IPS DF 6.9 (cell line): ENCODE results near the gene SFT2D3.

ENCODE experiments used
- DNase-seq: peaks from one replicate; pipeline ENCODE4 v3.0.0-alpha.2; 2013; ENCODE audit warnings: low read depth, low spot score
- H3K27ac ChIP-seq: one replicate; pipeline ENCODE4 v1.5.1; 2013; ENCODE audit warnings: low read length, control low read depth
- H3K27me3 ChIP-seq: 2 replicates; pipeline ENCODE4 v1.6.1; 2013; ENCODE audit warnings: mild to moderate bottlenecking, low read length; ENCODE audit not compliant: control insufficient read depth, insufficient read depth
- H3K36me3 ChIP-seq: 2 replicates; pipeline ENCODE4 v1.6.1; 2013; ENCODE audit warnings: low read length; ENCODE audit not compliant: control insufficient read depth, insufficient read depth
- H3K4me1 ChIP-seq: 2 replicates; pipeline ENCODE4 v1.6.1; 2013; ENCODE audit warnings: low read length; ENCODE audit not compliant: control insufficient read depth, insufficient read depth
- H3K4me3 ChIP-seq: 2 replicates; pipeline ENCODE4 v1.5.1; 2013; ENCODE audit warnings: mild to moderate bottlenecking, low read length
- H3K9me3 ChIP-seq: 2 replicates; pipeline ENCODE4 v1.6.1; 2013; ENCODE audit warnings: low read length, inconsistent platforms; ENCODE audit not compliant: control insufficient read depth, insufficient read depth
- WGBS: extraction: QIAGEN DNeasy Blood & Tissue Kit; methylation state at CpG from one replicate; pipeline ENCODE4 v1.1.7; 2013; ENCODE audit warnings: mixed read lengths, missing lambda C conversion rate; ENCODE audit not compliant: insufficient read length, insufficient coverage; 5-methylcytosine and 5-hydroxymethylcytosine counted together

SFT2D3 gene

DNA sequence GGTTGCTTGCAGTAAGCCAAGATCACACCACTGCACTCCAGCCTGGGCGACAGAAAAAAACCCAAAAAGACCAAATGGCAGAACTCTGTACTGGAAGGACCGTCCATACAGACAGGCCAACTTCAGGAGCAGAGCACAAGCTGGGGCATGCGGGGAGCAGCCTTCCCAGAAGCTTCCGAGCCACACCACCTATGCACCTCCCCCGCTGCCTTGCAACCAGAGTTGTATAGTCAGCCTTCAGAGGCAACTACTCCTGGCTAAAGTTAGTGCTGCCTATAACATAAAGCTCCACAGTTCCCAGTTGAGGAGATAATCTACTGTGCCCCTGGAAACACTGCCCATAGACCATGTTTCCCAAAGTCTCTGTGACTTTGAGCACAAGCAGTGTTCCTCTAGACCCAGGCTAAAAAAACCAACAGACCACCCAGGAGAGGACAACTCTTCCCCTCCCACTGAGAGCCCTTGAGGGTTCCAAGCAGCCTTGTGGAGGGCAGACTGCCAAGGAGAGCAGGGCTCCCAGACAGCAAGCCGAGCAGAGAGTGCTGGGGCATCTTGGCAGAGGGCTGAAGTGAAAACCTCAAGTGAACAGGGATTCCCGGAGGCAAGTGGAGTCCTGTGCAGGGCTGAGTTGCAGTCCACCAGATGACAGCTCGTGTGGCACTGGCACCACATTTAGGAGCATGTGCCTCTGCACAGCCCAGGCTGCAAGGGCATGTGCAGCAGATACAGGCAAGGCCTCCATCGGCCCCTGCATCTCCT lies 6.8 kb downstream of the SFT2D3 start:
- no peaks in the 10 kb centered on the region for H3K9me3 ChIP-seq
- no CpG with 5 or more reads among the region's 9 CpGs for WGBS
- no peak overlapping the region for H3K4me3 ChIP-seq
- H3K27ac ChIP-seq = no peak overlapping the region
- H3K27me3 ChIP-seq = no peaks in the 10 kb centered on the region
- H3K4me1 ChIP-seq = no peaks in the 10 kb centered on the region
- peaks cover 27% of the 10 kb centered on the region for H3K36me3 ChIP-seq
- DNase-seq = no peak

DNA sequence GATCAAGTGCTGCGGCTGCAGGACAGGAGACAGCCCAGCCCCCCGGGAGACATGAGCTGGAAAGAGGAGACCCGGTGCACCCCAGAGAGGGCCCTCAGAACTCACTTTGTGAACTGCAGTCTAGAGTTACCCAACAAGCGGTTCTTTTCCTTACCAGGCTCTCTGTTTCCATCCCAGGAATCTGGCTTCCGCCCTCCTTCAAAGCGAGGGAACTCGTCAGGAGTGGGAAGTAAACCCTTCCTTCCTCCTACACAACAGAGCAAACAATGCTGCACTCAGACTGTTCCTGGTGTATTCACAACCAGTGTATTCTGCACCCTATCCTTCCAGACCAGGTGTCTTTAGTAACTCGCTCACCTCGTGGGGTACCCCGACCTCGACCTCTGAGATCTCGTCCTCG lies 8.0 kb downstream of the SFT2D3 start:
- Histone ChIP-seq H3K4me3 (no peak overlapping the region), H3K4me1 (no peaks in the 10 kb centered on the region), H3K27ac (no peak overlapping the region), H3K36me3 (peaks cover 32% of the 10 kb centered on the region), H3K9me3 (no peaks in the 10 kb centered on the region), H3K27me3 (no peaks in the 10 kb centered on the region)
- no peak for DNase-seq
- no CpG with 5 or more reads among the region's 13 CpGs for WGBS

DNA sequence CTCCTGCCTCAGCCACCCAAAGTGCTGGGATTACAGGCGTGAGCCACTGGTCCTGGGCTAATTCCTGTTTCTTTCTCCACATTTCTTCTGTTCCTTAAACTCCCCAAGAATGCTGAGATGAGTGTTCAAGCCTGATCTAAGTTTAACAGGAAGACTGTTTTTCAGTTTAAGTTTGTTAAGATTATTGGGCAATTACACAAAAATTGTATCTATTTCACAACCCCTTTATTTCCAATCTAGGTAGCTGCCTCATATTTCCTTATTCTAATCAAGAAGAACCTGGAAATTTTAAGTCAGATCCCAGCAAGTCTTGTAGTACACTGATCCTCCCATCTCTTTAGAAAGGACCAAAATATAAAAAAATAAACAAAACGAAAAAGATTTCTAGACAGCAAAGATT lies 11.7 kb downstream of the SFT2D3 start:
- Histone ChIP-seq H3K36me3 (peaks cover 32% of the 10 kb centered on the region), H3K27me3 (no peaks in the 10 kb centered on the region), H3K9me3 (no peaks in the 10 kb centered on the region), H3K4me3 (no peak overlapping the region), H3K27ac (no peak overlapping the region), H3K4me1 (no peaks in the 10 kb centered on the region)
- WGBS = no CpG with 5 or more reads among the region's 2 CpGs
- no peak for DNase-seq

DNA sequence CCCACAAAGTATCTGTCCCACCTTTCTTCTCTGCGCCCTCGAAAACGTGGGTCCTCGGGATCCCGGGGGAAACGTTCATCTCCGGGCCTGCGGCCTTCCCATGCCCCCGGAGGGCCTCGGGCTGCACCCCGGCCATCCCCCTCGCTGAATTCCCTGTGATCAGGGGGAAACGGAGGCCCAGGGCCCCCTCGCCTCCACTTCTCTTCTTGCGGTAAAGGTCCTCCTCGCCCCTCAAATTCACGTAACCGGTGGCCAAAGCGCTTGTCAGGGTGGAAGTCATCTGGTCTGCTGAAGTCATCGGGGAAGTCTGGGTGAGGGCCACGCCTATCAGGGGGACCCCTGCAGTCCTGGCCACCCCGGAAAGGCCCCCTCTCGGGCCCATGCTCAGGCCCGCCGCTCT lies 12.3 kb downstream of the SFT2D3 start:
- Histone ChIP-seq H3K9me3 (no peaks in the 10 kb centered on the region), H3K4me1 (no peaks in the 10 kb centered on the region), H3K27ac (no peak overlapping the region), H3K4me3 (no peak overlapping the region), H3K27me3 (no peaks in the 10 kb centered on the region), H3K36me3 (peaks cover 26% of the 10 kb centered on the region)
- no CpG with 5 or more reads among the region's 25 CpGs for WGBS
- DNase-seq = no peak

DNA sequence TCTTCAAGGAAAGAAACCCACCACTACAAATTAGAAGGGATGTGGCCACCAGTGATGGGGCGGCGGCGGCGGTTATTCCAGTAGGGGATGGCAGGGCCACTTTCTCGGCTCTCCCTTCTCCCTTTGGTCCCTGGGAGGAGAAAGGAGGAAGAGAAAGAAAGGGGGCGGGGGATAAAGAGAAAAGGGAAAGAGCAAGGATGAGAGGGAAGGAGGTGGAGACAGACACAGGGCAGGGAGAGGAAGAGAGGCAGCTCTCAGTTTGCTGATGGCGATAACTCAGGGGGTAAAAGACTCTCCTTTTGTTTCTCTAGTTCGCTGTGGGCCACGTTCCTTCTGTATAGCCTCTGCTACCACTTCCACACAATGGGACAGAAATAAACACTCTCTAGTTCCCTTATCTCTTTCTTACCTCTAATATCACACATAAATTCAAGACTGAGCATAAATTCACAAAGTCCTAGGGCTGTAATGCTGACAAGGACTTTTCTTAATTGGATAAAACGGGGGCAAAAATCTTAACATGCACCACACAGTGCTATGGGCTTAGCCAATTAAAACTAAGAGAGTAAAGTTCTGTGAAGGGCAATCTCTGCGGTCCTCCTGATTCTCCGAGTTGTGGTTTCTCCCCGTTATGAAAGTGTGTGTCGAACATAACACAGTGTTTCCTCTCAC lies 14.6 kb downstream of the SFT2D3 start:
- WGBS = no CpG with 5 or more reads among the region's 14 CpGs
- H3K36me3 ChIP-seq = peaks cover 25% of the 10 kb centered on the region
- no peak overlapping the region for H3K4me3 ChIP-seq
- no peak overlapping the region for H3K27ac ChIP-seq
- no peaks in the 10 kb centered on the region for H3K4me1 ChIP-seq
- H3K9me3 ChIP-seq = no peaks in the 10 kb centered on the region
- H3K27me3 ChIP-seq = no peaks in the 10 kb centered on the region
- DNase-seq = no peak

DNA sequence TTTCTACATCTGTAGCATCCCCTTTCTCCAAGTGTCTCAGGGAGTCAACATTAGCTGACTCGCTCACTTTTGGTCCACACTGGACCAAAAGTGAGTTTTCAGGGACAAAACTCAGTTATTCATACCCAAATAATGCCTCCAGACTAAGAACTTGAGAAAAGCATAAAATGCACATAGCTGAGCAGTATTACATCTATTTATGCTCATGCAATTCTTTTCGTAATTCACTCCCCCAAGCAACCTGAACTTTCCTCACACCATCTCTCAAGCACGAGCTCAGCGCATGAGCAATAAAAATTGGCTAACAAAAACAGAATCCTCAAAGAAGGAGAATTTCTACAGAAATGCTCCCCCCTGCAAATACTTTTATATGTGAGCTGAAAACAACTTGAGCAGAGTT lies 17.0 kb downstream of the SFT2D3 start:
- peaks cover 31% of the 10 kb centered on the region for H3K36me3 ChIP-seq
- no peak overlapping the region for H3K4me3 ChIP-seq
- DNase-seq = no peak
- no peaks in the 10 kb centered on the region for H3K4me1 ChIP-seq
- WGBS = no CpG with 5 or more reads among the region's 4 CpGs
- no peaks in the 10 kb centered on the region for H3K9me3 ChIP-seq
- H3K27ac ChIP-seq = no peak overlapping the region
- no peaks in the 10 kb centered on the region for H3K27me3 ChIP-seq

DNA sequence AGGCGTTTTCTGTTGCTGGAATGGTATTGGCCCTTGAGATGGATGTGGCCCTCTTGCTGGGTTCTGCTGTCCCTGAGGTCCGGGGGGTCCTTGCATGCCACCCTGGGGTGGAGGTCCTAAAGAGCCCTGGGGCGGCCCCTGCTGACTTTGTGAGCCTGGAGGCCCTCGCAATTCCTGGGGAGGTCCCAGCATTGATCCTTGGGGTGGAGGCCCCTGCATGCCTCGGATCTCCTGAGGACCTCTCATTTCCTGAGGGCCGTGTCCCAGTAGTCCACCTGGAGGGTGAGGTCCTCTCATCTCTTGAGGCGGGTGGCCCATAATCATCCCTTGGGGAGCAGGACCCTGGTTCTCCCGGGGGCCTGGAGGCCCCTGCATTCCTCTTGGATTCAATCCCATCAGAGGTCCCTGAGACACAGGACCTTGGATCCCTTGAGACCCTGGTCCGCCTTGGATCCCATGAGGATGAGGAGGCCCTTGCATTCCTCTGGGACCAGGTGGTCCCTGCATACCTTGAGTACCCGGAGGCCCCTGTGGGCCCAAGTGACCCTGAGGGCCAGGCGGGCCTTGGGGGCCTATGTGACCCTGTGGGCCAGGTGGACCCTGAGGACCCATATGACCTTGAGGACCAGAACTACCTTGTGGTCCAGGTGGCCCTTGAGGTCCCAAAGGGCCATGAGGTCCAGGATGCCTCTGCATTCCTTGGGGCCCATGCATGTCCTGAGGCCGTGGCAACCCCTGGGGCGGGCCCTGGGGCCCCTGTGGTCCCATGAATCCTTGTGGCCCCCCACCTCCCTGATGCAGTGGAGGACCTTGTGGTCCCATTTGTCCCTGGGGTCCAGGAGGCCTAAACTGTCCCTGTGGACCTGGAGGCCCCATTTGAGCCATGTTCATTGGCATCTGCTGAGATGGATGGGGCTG lies 18.3 kb downstream of the SFT2D3 start:
- no peak for DNase-seq
- H3K4me1 ChIP-seq = no peaks in the 10 kb centered on the region
- H3K9me3 ChIP-seq = no peaks in the 10 kb centered on the region
- no CpG with 5 or more reads among the region's 13 CpGs for WGBS
- no peak overlapping the region for H3K27ac ChIP-seq
- H3K27me3 ChIP-seq = no peaks in the 10 kb centered on the region
- H3K4me3 ChIP-seq = no peak overlapping the region
- peaks cover 26% of the 10 kb centered on the region for H3K36me3 ChIP-seq

DNA sequence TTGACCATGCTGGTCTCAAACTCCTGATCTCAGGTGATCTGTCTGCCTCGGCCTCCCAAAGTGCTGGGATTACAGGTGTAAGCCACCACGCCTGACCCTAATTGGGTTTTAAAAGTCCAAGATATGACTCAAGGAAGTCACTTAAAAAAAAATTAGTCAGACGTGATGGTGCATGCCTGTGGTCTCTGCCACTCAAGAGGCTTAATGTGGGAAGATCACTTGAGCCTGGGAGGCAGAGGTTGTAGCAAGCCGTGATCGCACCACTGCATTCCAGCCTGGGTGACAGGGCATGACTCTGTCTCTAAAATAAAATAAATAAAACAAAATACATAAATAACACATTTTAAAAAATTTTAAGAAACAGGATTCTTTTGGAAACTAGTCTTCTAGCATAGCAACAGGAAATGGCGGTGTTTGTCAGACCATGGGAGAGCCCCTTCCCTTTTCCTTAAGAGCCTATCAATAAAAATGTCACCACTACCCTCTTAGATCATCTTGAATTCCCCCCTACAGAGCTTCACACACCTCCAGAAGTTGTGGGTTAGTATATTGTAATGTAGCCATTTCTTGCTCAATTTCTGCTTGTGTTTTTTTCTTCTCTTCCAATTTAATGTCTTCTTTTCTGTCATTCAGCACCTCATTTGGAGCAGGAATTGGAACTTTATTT lies 20.1 kb downstream of the SFT2D3 start:
- no peak overlapping the region for H3K27ac ChIP-seq
- peaks cover 24% of the 10 kb centered on the region for H3K36me3 ChIP-seq
- no peaks in the 10 kb centered on the region for H3K9me3 ChIP-seq
- no CpG with 5 or more reads among the region's 6 CpGs for WGBS
- H3K27me3 ChIP-seq = no peaks in the 10 kb centered on the region
- H3K4me3 ChIP-seq = no peak overlapping the region
- no peak for DNase-seq
- no peaks in the 10 kb centered on the region for H3K4me1 ChIP-seq

DNA sequence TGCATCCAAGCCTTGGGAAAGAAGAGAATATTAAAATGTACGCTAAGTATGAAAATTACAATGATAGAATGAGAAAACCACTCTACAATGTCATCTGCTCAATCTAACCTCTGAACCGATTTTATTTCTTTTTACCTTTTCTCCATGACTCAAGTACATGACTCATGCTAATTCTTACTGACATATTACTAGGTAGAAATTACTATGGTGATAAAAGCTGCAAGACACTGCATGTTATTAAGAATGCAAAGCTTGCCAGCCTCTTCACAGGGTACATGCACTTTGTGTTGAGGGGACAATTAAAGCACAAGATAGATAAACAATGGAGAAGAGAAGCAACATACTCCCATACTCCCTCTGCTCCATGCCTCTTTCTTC lies 20.7 kb downstream of the SFT2D3 start:
- Histone ChIP-seq H3K27ac (no peak overlapping the region), H3K4me1 (no peaks in the 10 kb centered on the region), H3K4me3 (no peak overlapping the region), H3K9me3 (no peaks in the 10 kb centered on the region), H3K27me3 (no peaks in the 10 kb centered on the region), H3K36me3 (peaks cover 18% of the 10 kb centered on the region)
- no CpG with 5 or more reads among the region's 2 CpGs for WGBS
- DNase-seq = no peak

DNA sequence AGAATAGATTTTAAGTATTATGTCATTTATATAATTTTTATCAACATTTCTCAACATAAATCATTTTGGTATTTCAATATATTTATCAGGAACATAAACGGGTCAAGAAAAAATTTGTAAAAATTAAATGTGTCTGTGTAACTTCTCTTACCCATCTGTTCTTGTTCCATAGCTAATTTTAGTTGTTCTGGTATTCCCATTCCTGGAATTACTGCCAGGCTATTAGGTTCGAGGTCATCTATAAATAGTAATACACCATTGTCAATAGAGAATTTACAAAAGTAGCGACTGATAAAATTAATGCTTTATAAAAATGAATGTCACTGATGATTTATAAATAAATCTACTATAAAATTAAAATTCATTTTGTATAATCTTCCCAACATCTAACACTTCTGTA lies 21.5 kb downstream of the SFT2D3 start:
- no CpG with 5 or more reads among the region's 3 CpGs for WGBS
- Histone ChIP-seq H3K27me3 (no peaks in the 10 kb centered on the region), H3K4me3 (no peak overlapping the region), H3K27ac (no peak overlapping the region), H3K36me3 (peaks cover 18% of the 10 kb centered on the region; the same call in 1 of the 2 replicates), H3K4me1 (no peaks in the 10 kb centered on the region), H3K9me3 (no peaks in the 10 kb centered on the region)
- no peak for DNase-seq
